SK-N-SH (cell line): ENCODE data around the gene PNMA1. TPM values are rescaled to one million over a fixed set of nuclear protein-coding genes. Genes with fewer than 3 reads are reported as not detected.

ENCODE experiments used
- CTCF ChIA-PET: fragments of 300-600, 350-600 bp; formaldehyde crosslinking; extraction: SDS; loops from one replicate; lab custom pipeline; 2021; lab: Yijun Ruan, JAX
- POLR2A ChIA-PET: fragments of 350-600 bp; sonication (Branson Sonifier 250); formaldehyde crosslinking; extraction: SDS; loops from one replicate; lab custom pipeline; 2020; ENCODE audit warnings: antibody characterized with exemption, inconsistent platforms; lab: Yijun Ruan, JAX
- DNase-seq: peaks from one replicate; pipeline ENCODE4 v3.0.0; 2012
- H2AFZ ChIP-seq: fragments of 200-600 bp; sonication (generic); 2 replicates; pipeline ENCODE4 v1.8.1; 2016; ENCODE audit warnings: antibody characterized with exemption, mild to moderate bottlenecking, low read depth
- H3F3A ChIP-seq: fragments of 200-600 bp; sonication (generic); replicated peaks from 2 replicates; pipeline ENCODE3; 2016; ENCODE audit warnings: antibody characterized with exemption, mild to moderate bottlenecking; ENCODE audit not compliant: insufficient read depth
- H3K27ac ChIP-seq, 2 experiments: fragments of 200-500 bp in 1 of 2; fragments of 200-600 bp in 1 of 2; sonication (Bioruptor generic) in 1 of 2; sonication (generic), shearing (Covaris generic) in 1 of 2; 2 replicates each; pipeline versions ENCODE4 v1.5.1 to v1.6.1; 2014 to 2016; ENCODE audit warnings: low read depth in 2 of 2, inconsistent platforms in 1 of 2, low read length in 1 of 2, mild to moderate bottlenecking in 1 of 2, mixed read lengths in 1 of 2
- H3K27me3 ChIP-seq: fragments of 200-600 bp; sonication (generic), shearing (Covaris generic); 2 replicates; pipeline ENCODE4 v1.6.1; 2016; ENCODE audit warnings: mixed run types; ENCODE audit not compliant: insufficient read depth
- H3K36me3 ChIP-seq, 2 experiments: fragments of 200-500 bp in 1 of 2; fragments of 200-600 bp in 1 of 2; sonication (Bioruptor generic) in 1 of 2; sonication (generic) in 1 of 2; replicated peaks in 1 of 2; 2 replicates each; pipeline versions ENCODE3 to v1.5.1; 2014 to 2016; ENCODE audit warnings: low read length in 1 of 2, mild to moderate bottlenecking in 1 of 2; ENCODE audit not compliant: insufficient read depth in 2 of 2, control insufficient read depth in 1 of 2
- H3K4me1 ChIP-seq, 2 experiments: fragments of 200-500 bp in 1 of 2; fragments of 200-600 bp in 1 of 2; sonication (Bioruptor generic) in 1 of 2; sonication (generic), shearing (Covaris generic) in 1 of 2; 2 replicates each; pipeline versions ENCODE4 v1.5.1 to v1.6.1; 2014 to 2016; ENCODE audit warnings: low read depth in 1 of 2, low read length in 1 of 2, mixed run types in 1 of 2; ENCODE audit not compliant: insufficient read depth in 2 of 2, control insufficient read depth in 1 of 2
- H3K4me2 ChIP-seq: fragments of 200-600 bp; sonication (generic), shearing (Covaris generic); 2 replicates; pipeline ENCODE4 v1.6.1; 2017; ENCODE audit warnings: mixed run types
- H3K4me3 ChIP-seq, 2 experiments: fragments of 200-500 bp in 1 of 2; fragments of 200-600 bp in 1 of 2; sonication (Bioruptor generic) in 1 of 2; sonication (generic), shearing (Covaris generic) in 1 of 2; 2 replicates each; pipeline versions ENCODE4 v1.5.1 to v1.8.1; 2014 to 2016; ENCODE audit warnings: low read depth in 2 of 2, inconsistent platforms in 1 of 2, low read length in 1 of 2, mild to moderate bottlenecking in 1 of 2, mixed read lengths in 1 of 2, moderate library complexity in 1 of 2
- H3K79me2 ChIP-seq: fragments of 200-600 bp; sonication (generic); 2 replicates; pipeline ENCODE4 v1.8.1; 2017; ENCODE audit warnings: mild to moderate bottlenecking; ENCODE audit not compliant: insufficient read depth
- H3K9ac ChIP-seq: fragments of 200-600 bp; sonication (generic); 2 replicates; pipeline ENCODE4 v1.6.1; 2017; ENCODE audit warnings: mixed run types
- H3K9me2 ChIP-seq: fragments of 200-600 bp; sonication (generic); 2 replicates; pipeline ENCODE4 v1.6.1; 2017; ENCODE audit warnings: mixed run types
- H3K9me3 ChIP-seq: fragments of 200-600 bp; sonication (generic); 2 replicates; pipeline ENCODE4 v1.6.1; 2017; ENCODE audit warnings: mixed run types, mild to moderate bottlenecking, moderate library complexity
- H4K20me1 ChIP-seq: fragments of 200-600 bp; sonication (generic); 2 replicates; pipeline ENCODE4 v1.6.1; 2017; ENCODE audit warnings: mild to moderate bottlenecking, mixed run types; ENCODE audit not compliant: insufficient read depth
- EP300 ChIP-seq, 2 experiments: IDR thresholded peaks; 2 replicates each; pipeline versions ENCODE4 v1.4.0 to v1.6.1; 2012; ENCODE audit warnings: borderline replicate concordance in 1 of 2, low read depth in 1 of 2, low read length in 1 of 2
- JUND ChIP-seq: IDR thresholded peaks from 2 replicates; pipeline ENCODE4 v1.4.0; 2012
- MAX ChIP-seq: IDR thresholded peaks from 2 replicates; pipeline ENCODE4 v1.4.0; 2012; ENCODE audit warnings: low read depth
- MXI1 ChIP-seq: IDR thresholded peaks from 2 replicates; pipeline ENCODE4 v1.6.1; 2012; ENCODE audit warnings: mild to moderate bottlenecking, low read depth, low read length, improper control_type of control experiment
- NRF1 ChIP-seq: IDR thresholded peaks from 2 replicates; pipeline ENCODE4 v1.6.1; 2012; ENCODE audit warnings: low read depth, mild to moderate bottlenecking, low read length
- RCOR1 ChIP-seq: fragments of 150-350 bp; IDR thresholded peaks from 2 replicates; pipeline ENCODE4 v1.6.1; 2017; ENCODE audit warnings: antibody characterized with exemption, low read length
- REST ChIP-seq: IDR thresholded peaks from 2 replicates; pipeline ENCODE4 v1.6.1; 2012; ENCODE audit warnings: mild to moderate bottlenecking, low read depth, low read length, moderate library complexity
- RFX5 ChIP-seq: IDR thresholded peaks from 2 replicates; pipeline ENCODE4 v1.6.1; 2012; ENCODE audit warnings: mild to moderate bottlenecking, improper control_type of control experiment, low read length
- YY1 ChIP-seq: IDR thresholded peaks from 2 replicates; pipeline ENCODE4 v1.4.0; 2012; ENCODE audit warnings: low read depth, mild to moderate bottlenecking
- ZBTB33 ChIP-seq: IDR thresholded peaks from 2 replicates; pipeline ENCODE4 v1.4.0; 2012; ENCODE audit warnings: low read depth, borderline replicate concordance
- WGBS: methylation state at CpG from one replicate; pipeline ENCODE4 v1.1.6; 2017; ENCODE audit warnings: low lambda C conversion rate; 5-methylcytosine and 5-hydroxymethylcytosine counted together
- polyA plus RNA-seq, 3 experiments: library from polyadenylated mRNA; depleted of rRNA; stranded (reverse); fragments of >200 nt; gene quantifications; 2 replicates each; pipeline ENCODE4 v1.2.3, GENCODE V29; 2012

Gene PNMA1
- polyA plus RNA-seq, 1 of the 3 experiments (the other 2 are of a cell fraction), result 31.5 TPM

- TF ChIP-seq ZBTB33 (no peak), YY1 (no peak)
Measured at GRCh38 chr14:73719361-73719760, 5.2 kb upstream of the PNMA1 start (continued).

- no peak overlapping the region for H2AFZ ChIP-seq
- H3K4me1 ChIP-seq, result peaks cover 1 to 40% of the 10 kb centered on the region in 2 experiments; a peak in 3 of 4 replicates
- ChIA-PET POLR2A (interaction anchor here (0.6 to 1.0 kb wide), 3 partner anchors 9 to 133 kb away, joined by 3 to 4 read pairs (median 3); partner anchors contain the start of gene PTGR2), CTCF (interaction anchor here (0.7 to 3.9 kb wide), 8 partner anchors 10 to 217 kb away, joined by 3 to 22 read pairs (median 4); no protein-coding TSS in a partner anchor)
- H3K9me2 ChIP-seq, result no peaks in the 10 kb centered on the region
- H3K9me3 ChIP-seq, result no peaks in the 10 kb centered on the region
- H3K4me2 ChIP-seq, result no peak overlapping the region
- TF ChIP-seq EP300 (IDR thresholded peaks at IDR 0.05; ENCODE audit: borderline replicate concordance in 1 of 2, low read depth in 1 of 2, low read length in 1 of 2) (peak in 1 of 2 experiments; percentile 67; a peak in 1 of 4 replicates), MAX (no peak), RFX5 (peak; percentile 96), MXI1 (peak; percentile 47; the same call in 1 of the 2 replicates)
- peaks cover 40% of the 10 kb centered on the region in 2 experiments for H3K36me3 ChIP-seq
- H3K9ac ChIP-seq, result no peak overlapping the region
- H3K27me3 ChIP-seq, result no peaks in the 10 kb centered on the region
- H3K79me2 ChIP-seq, result peaks cover 2% of the 10 kb centered on the region; the same call in 1 of the 2 replicates
- peak; percentile 93 for DNase-seq
- peaks cover 19% of the 10 kb centered on the region for H3F3A ChIP-seq
- H3K27ac ChIP-seq, result peak overlapping the region in 1 of 2 experiments; percentile 88; a peak in 2 of 4 replicates
- H3K4me3 ChIP-seq, result peak overlapping the region in 1 of 2 experiments; percentile 41; a peak in 2 of 4 replicates
- H4K20me1 ChIP-seq, result no peaks in the 10 kb centered on the region
- 75% methylated on average over 55 of the region's 55 CpGs for WGBS
Measured at GRCh38 chr14:73718418-73719251, 4.5 kb upstream of the PNMA1 start.

- ChIA-PET CTCF (interaction anchor here (0.9 to 3.9 kb wide), 5 partner anchors 11 to 218 kb away, joined by 3 to 22 read pairs (median 4); no protein-coding TSS in a partner anchor), POLR2A (interaction anchor here (0.7 kb wide), 1 partner anchor 139 kb away, joined by 3 read pairs; no protein-coding TSS in a partner anchor)
- DNase-seq, result peak; percentile 31
- Histone ChIP-seq H3K9me3 (no peaks in the 10 kb centered on the region), H3K27ac (peak overlapping the region in 1 of 2 experiments; percentile 88; a peak in 2 of 4 replicates), H4K20me1 (peaks cover 2% of the 10 kb centered on the region; the same call in 1 of the 2 replicates), H3K4me3 (peak overlapping the region in 1 of 2 experiments; percentile 41; a peak in 1 of 4 replicates), H3K9ac (no peak overlapping the region), H3K4me1 (peaks cover 0 to 38% of the 10 kb centered on the region in 2 experiments; a peak in 3 of 4 replicates), H3K27me3 (no peaks in the 10 kb centered on the region), H2AFZ (no peak overlapping the region), H3K79me2 (peaks cover 9% of the 10 kb centered on the region), H3K4me2 (no peak overlapping the region), H3K36me3 (peaks cover 36 to 40% of the 10 kb centered on the region in 2 experiments), H3F3A (peaks cover 19% of the 10 kb centered on the region), H3K9me2 (no peaks in the 10 kb centered on the region)
- TF ChIP-seq REST (no peak), YY1 (no peak), NRF1 (no peak), RCOR1 (no peak), JUND (no peak)
- WGBS, result 89% methylated on average over 15 of the region's 20 CpGs
Measured at GRCh38 chr14:73717711-73718417, 3.7 kb upstream of the PNMA1 start.
